Bronchial epithelial cell (primary cell): ENCODE measurements around the gene ITSN1. TPM values are rescaled to one million over a fixed set of nuclear protein-coding genes. Genes with fewer than 3 reads are reported as not detected.

Experiments used
- DNase-seq: peaks from one replicate; pipeline ENCODE4 v3.0.0-alpha.2; 2010; ENCODE audit warnings: low read depth
- FAIRE-seq: peaks from 2 replicates; lab custom pipeline; 2011; peaks lifted over from hg19 to GRCh38; lab: Jason Lieb, UNC
- H3K27me3 ChIP-seq: 2 replicates; pipeline ENCODE4 v1.5.1; 2011; ENCODE audit warnings: low read length; ENCODE audit not compliant: control insufficient read depth, insufficient read depth
- H3K36me3 ChIP-seq: 2 replicates; pipeline ENCODE4 v1.5.1; 2011; ENCODE audit warnings: low read length; ENCODE audit not compliant: control insufficient read depth, insufficient read depth
- H3K4me3 ChIP-seq: 2 replicates; pipeline ENCODE4 v1.5.1; 2011; ENCODE audit warnings: mild to moderate bottlenecking, low read depth, low read length, control low read depth
- total RNA-seq: library from RNA; depleted of rRNA; stranded (reverse); fragments of >200 nt; gene quantifications from 2 replicates; pipeline ENCODE4 v1.2.1, GENCODE V29; 2014
- TF ChIP-seq, protein P1 (sequence below): IDR thresholded peaks from 2 replicates; pipeline ENCODE4 v1.5.1; 2011; ENCODE audit warnings: mild to moderate bottlenecking, moderate library complexity, low read length, control low read depth, inconsistent platforms; ENCODE audit not compliant: insufficient read depth, severe bottlenecking

The ITSN1 gene
- total RNA-seq, 1 donor from 2014 or later, result 15.0 TPM

- FAIRE-seq (no peak), DNase-seq (no peak)
- H3K4me3 ChIP-seq, result no peak overlapping the region
- no peaks in the 10 kb centered on the region for H3K36me3 ChIP-seq
- H3K27me3 ChIP-seq, result no peaks in the 10 kb centered on the region
- TF ChIP-seq, protein P1, sequence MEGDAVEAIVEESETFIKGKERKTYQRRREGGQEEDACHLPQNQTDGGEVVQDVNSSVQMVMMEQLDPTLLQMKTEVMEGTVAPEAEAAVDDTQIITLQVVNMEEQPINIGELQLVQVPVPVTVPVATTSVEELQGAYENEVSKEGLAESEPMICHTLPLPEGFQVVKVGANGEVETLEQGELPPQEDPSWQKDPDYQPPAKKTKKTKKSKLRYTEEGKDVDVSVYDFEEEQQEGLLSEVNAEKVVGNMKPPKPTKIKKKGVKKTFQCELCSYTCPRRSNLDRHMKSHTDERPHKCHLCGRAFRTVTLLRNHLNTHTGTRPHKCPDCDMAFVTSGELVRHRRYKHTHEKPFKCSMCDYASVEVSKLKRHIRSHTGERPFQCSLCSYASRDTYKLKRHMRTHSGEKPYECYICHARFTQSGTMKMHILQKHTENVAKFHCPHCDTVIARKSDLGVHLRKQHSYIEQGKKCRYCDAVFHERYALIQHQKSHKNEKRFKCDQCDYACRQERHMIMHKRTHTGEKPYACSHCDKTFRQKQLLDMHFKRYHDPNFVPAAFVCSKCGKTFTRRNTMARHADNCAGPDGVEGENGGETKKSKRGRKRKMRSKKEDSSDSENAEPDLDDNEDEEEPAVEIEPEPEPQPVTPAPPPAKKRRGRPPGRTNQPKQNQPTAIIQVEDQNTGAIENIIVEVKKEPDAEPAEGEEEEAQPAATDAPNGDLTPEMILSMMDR, result no peak
Observed at GRCh38 chr21:33750017-33750416, 107.7 kb downstream of the ITSN1 start.

- TF ChIP-seq, protein P1, result no peak
- H3K36me3 ChIP-seq, result no peaks in the 10 kb centered on the region
- FAIRE-seq (no peak), DNase-seq (peak; percentile 11)
- no peak overlapping the region for H3K4me3 ChIP-seq
- H3K27me3 ChIP-seq, result no peaks in the 10 kb centered on the region
Observed at GRCh38 chr21:33751120-33751519, 108.8 kb downstream of the ITSN1 start.

GRCh38 chr21:33751533-33751932 is 109.2 kb downstream of the ITSN1 start:
- TF ChIP-seq, protein P1, result no peak
- no peaks in the 10 kb centered on the region for H3K36me3 ChIP-seq
- FAIRE-seq (no peak), DNase-seq (no peak)
- no peaks in the 10 kb centered on the region for H3K27me3 ChIP-seq
- H3K4me3 ChIP-seq, result no peak overlapping the region

DNA sequence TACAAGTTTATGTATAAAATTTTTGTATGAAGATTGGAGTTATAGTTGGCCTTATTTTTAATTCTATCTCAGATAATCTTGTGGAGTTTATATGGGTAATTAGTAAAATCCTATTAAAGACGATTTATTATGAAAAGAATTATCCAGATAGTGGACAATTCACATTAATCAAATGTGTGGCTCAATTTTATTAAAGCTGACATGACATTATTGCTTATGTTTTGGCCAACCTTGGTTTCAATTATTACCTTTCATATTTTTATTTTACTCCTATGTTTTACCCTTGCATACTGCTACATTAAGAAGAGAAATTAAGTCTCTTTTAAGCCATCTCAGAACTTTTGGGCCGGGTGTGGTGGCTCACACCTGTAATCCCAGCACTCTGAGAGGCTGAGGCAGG is 110.0 kb downstream of the ITSN1 start:
- TF ChIP-seq, protein P1, result no peak
- no peaks in the 10 kb centered on the region for H3K27me3 ChIP-seq
- DNase-seq, result no peak
- no peaks in the 10 kb centered on the region for H3K36me3 ChIP-seq
- no peak for FAIRE-seq
- H3K4me3 ChIP-seq, result no peak overlapping the region

GRCh38 chr21:33753886-33754285 is 111.6 kb downstream of the ITSN1 start:
- Histone ChIP-seq H3K27me3 (no peaks in the 10 kb centered on the region), H3K4me3 (no peak overlapping the region), H3K36me3 (no peaks in the 10 kb centered on the region)
- DNase-seq (peak; percentile 44), FAIRE-seq (no peak)
- TF ChIP-seq, protein P1, result no peak

GRCh38 chr21:33754481-33754880 is 112.2 kb downstream of the ITSN1 start:
- TF ChIP-seq, protein P1, result no peak
- Histone ChIP-seq H3K36me3 (no peaks in the 10 kb centered on the region), H3K27me3 (no peaks in the 10 kb centered on the region), H3K4me3 (no peak overlapping the region)
- FAIRE-seq (no peak), DNase-seq (no peak)
